GM12892 (cell line): ENCODE measurements around the gene EHBP1.

Source experiments
- POLR2A ChIP-seq: IDR thresholded peaks from 2 replicates; pipeline ENCODE4 v1.6.1; 2011; ENCODE audit warnings: low read depth, low read length, control low read depth
- POLR2AphosphoS5 ChIP-seq: IDR thresholded peaks from 2 replicates; pipeline ENCODE4 v1.6.1; 2011; ENCODE audit warnings: low read depth, low read length, control low read depth

GRCh38 chr2:62687636-62688035, 17.9 kb upstream of the EHBP1 start:
- TF ChIP-seq POLR2A: no peak
- no peak for TF ChIP-seq POLR2AphosphoS5
